Stomach (tissue), 9 donors: ENCODE data around the gene RABEP2. TPM values are rescaled to one million over a fixed set of nuclear protein-coding genes. Genes with fewer than 3 reads are reported as not detected.

Source experiments
- DNase-seq, 2 donors: peaks; one replicate each; pipeline versions ENCODE4 v3.0.0 to v3.0.0-alpha.2; 2013 to 2019
- H3K27ac ChIP-seq, 5 donors: fragments of 200-600 bp in 4 of 5; sonication (generic) in 4 of 5; one replicate each; pipeline ENCODE4 v1.5.1; 2013 to 2019; ENCODE audit warnings: mild to moderate bottlenecking in 1 of 5, moderate library complexity in 1 of 5
- H3K27me3 ChIP-seq, 3 donors: fragments of 200-600 bp; sonication (generic); one replicate each; pipeline ENCODE4 v1.5.1; 2017 to 2019; ENCODE audit warnings: mixed run types in 1 of 3
- H3K36me3 ChIP-seq, 4 donors: fragments of 200-600 bp; sonication (generic); 1 replicate in 3 of 4; 2 replicates in 1 of 4; pipeline ENCODE4 v1.5.1; 2016 to 2019
- H3K4me1 ChIP-seq, 4 donors: fragments of 200-600 bp; sonication (generic); one replicate each; pipeline ENCODE4 v1.5.1; 2016 to 2019
- H3K4me3 ChIP-seq, 4 donors: fragments of 200-600 bp; sonication (generic) in 3 of 4; one replicate each; pipeline ENCODE4 v1.5.1; 2016 to 2019; ENCODE audit warnings: mild to moderate bottlenecking in 1 of 4
- H3K9me3 ChIP-seq, 4 donors: fragments of 200-600 bp; sonication (generic); one replicate each; pipeline ENCODE4 v1.5.1; 2016 to 2019
- CTCF ChIP-seq, 7 experiments: fragments of 450-650 bp in 4 of 7; fragments of 200-600 bp in 3 of 7; sonication (generic) in 3 of 7; IDR thresholded peaks; one replicate each; pipeline ENCODE4 v1.5.1; 2016 to 2019; ENCODE audit warnings: antibody characterized with exemption in 7 of 7, control low read depth in 2 of 7, mild to moderate bottlenecking in 1 of 7
- EP300 ChIP-seq: sonication (generic); formaldehyde crosslinking; IDR thresholded peaks from one replicate; pipeline ENCODE4 v1.6.1; 2017; ENCODE audit warnings: antibody characterized with exemption
- POLR2A ChIP-seq, 4 donors: fragments of 450-650 bp; IDR thresholded peaks; one replicate each; pipeline ENCODE4 v1.6.1; 2016; ENCODE audit warnings: antibody characterized with exemption in 4 of 4, control low read depth in 2 of 4, mild to moderate bottlenecking in 1 of 4, moderate library complexity in 1 of 4
- POLR2AphosphoS5 ChIP-seq, 3 donors: sonication (generic); formaldehyde crosslinking; IDR thresholded peaks; one replicate each; pipeline ENCODE4 v1.6.1; 2016; ENCODE audit warnings: antibody characterized with exemption in 3 of 3
- WGBS, 5 donors: extraction: QIAGEN DNeasy Blood & Tissue Kit in 3 of 5; methylation state at CpG; one replicate each; pipeline versions ENCODE4 v1.1.5 to v1.1.7; 2013 to 2018; 5-methylcytosine and 5-hydroxymethylcytosine counted together
- intact Hi-C: fragments of 100-400 bp; cut with DNase I; formaldehyde crosslinking; loops from one replicate; pipeline ENCODE4 v1.15.1; 2023; ENCODE audit warnings: low total_unique reads
- polyA plus RNA-seq, 3 donors: library from polyadenylated mRNA; stranded (reverse); fragments of 200-250 nt; gene quantifications; one replicate each; pipeline ENCODE4 v1.2.3, GENCODE V29; 2013
- total RNA-seq, 5 donors: library from RNA; depleted of rRNA; stranded (reverse); fragments of >200 nt; gene quantifications; one replicate each; pipeline versions ENCODE4 v1.1.0 to v1.2.3, GENCODE V29; 2014 to 2016
- donor health status: healthy with polysubstance abuse.
- donor health status: Bipolar disorder and iron deficiency.
- donor health status: healthy.

Gene RABEP2
- total and polyA plus RNA-seq, 8 donors = 20.3 to 350 (median 33.7) TPM

- no peaks in the 10 kb centered on the region for H3K27me3 ChIP-seq
- H3K9me3 ChIP-seq = no peaks in the 10 kb centered on the region
- TF ChIP-seq CTCF (IDR thresholded peaks at IDR 0.05) = no peak
- H3K4me3 ChIP-seq = no peak overlapping the region
- H3K4me1 ChIP-seq = no peaks in the 10 kb centered on the region
- H3K36me3 ChIP-seq = peaks cover 26 to 41% (median 37%) of the 10 kb centered on the region in 4 donors
- H3K27ac ChIP-seq = no peak overlapping the region
- WGBS, 5 donors = 86 to 93% (median 92%) methylated on average over 4 of the region's 4 CpGs
- no peak for DNase-seq
- intact Hi-C loops = no loop called here
These were observed 42.1 kb upstream of the RABEP2 start for GRCh38 chr16:28967156-28967555.

- intact Hi-C loops = no loop called here
- Histone ChIP-seq H3K4me1 (no peaks in the 10 kb centered on the region), H3K9me3 (no peaks in the 10 kb centered on the region), H3K36me3 (peaks cover 38 to 66% (median 63%) of the 10 kb centered on the region in 4 donors), H3K4me3 (no peak overlapping the region), H3K27ac (no peak overlapping the region), H3K27me3 (no peaks in the 10 kb centered on the region)
- TF ChIP-seq POLR2AphosphoS5 (IDR thresholded peaks at IDR 0.05) (no peak), CTCF (IDR thresholded peaks at IDR 0.05) (no peak), EP300 (no peak), POLR2A (IDR thresholded peaks at IDR 0.05) (no peak)
- WGBS, 5 donors = 90 to 96% (median 93%) methylated on average over 2 of the region's 2 CpGs
- no peak for DNase-seq
These were observed 39.5 kb upstream of the RABEP2 start for GRCh38 chr16:28964496-28964895.

- no peak for TF ChIP-seq EP300
- no peak for TF ChIP-seq POLR2AphosphoS5 (IDR thresholded peaks at IDR 0.05)
- no peak for TF ChIP-seq CTCF (IDR thresholded peaks at IDR 0.05)
- no peak for TF ChIP-seq POLR2A (IDR thresholded peaks at IDR 0.05)
- Histone ChIP-seq H3K36me3 (peaks cover 38 to 70% (median 67%) of the 10 kb centered on the region in 4 donors), H3K27ac (no peak overlapping the region), H3K9me3 (no peaks in the 10 kb centered on the region), H3K27me3 (no peaks in the 10 kb centered on the region), H3K4me3 (no peak overlapping the region), H3K4me1 (no peaks in the 10 kb centered on the region)
- 90 to 97% (median 94%) methylated on average over 3 of the region's 3 CpGs for WGBS, 5 donors
- intact Hi-C loops = no loop called here
- DNase-seq = no peak
These were observed 39.0 kb upstream of the RABEP2 start for GRCh38 chr16:28964072-28964471.

- intact Hi-C loops = no loop called here
- whole genome bisulfite sequencing, 5 donors = 89 to 97% (median 93%) methylated on average over 6 of the region's 6 CpGs
- H3K27ac ChIP-seq = no peak overlapping the region
- TF ChIP-seq POLR2A (IDR thresholded peaks at IDR 0.05) (no peak), CTCF (IDR thresholded peaks at IDR 0.05) (no peak), POLR2AphosphoS5 (IDR thresholded peaks at IDR 0.05) (no peak), EP300 (no peak)
- H3K27me3 ChIP-seq = no peaks in the 10 kb centered on the region
- no peaks in the 10 kb centered on the region for H3K9me3 ChIP-seq
- H3K36me3 ChIP-seq = peaks cover 63 to 99% (median 98%) of the 10 kb centered on the region in 4 donors
- no peak overlapping the region for H3K4me3 ChIP-seq
- DNase-seq = no peak
- H3K4me1 ChIP-seq = peaks cover 0 to 2% (median under 1%) of the 10 kb centered on the region in 4 donors
These were observed 33.8 kb upstream of the RABEP2 start for GRCh38 chr16:28958836-28959235.
